Neural cell (in vitro differentiated cells): ENCODE data around the gene CFAP100.

Experiments
- EP300 ChIP-seq: fragments of 450-650 bp; conservative IDR thresholded peaks from 2 replicates; pipeline ENCODE4 v1.6.1; 2014; ENCODE audit warnings: antibody characterized with exemption, mild to moderate bottlenecking, moderate library complexity; ENCODE audit not compliant: poor library complexity, severe bottlenecking
- EZH2 ChIP-seq: fragments of 200-600, 300-800 bp; shearing (Covaris generic), sonication (generic); IDR thresholded peaks from 2 replicates; pipeline ENCODE4 v1.6.1; 2014; ENCODE audit warnings: antibody characterized with exemption, low read length, borderline replicate concordance, mild to moderate bottlenecking; ENCODE audit not compliant: insufficient read depth, poor library complexity, severe bottlenecking
- POLR2AphosphoS5 ChIP-seq: IDR thresholded peaks from 2 replicates; pipeline ENCODE4 v1.6.1; 2012
- RAD21 ChIP-seq: fragments of 450-650 bp; conservative IDR thresholded peaks from 2 replicates; pipeline ENCODE4 v1.6.1; 2014; ENCODE audit warnings: antibody characterized with exemption, mild to moderate bottlenecking, moderate library complexity
- REST ChIP-seq: IDR thresholded peaks from 2 replicates; pipeline ENCODE4 v1.6.1; 2012; ENCODE audit warnings: borderline replicate concordance
- SMC3 ChIP-seq: fragments of 450-650 bp; conservative IDR thresholded peaks from 2 replicates; pipeline ENCODE4 v1.6.1; 2014; ENCODE audit warnings: antibody characterized with exemption, mild to moderate bottlenecking, moderate library complexity; ENCODE audit not compliant: poor library complexity
- TAF1 ChIP-seq: IDR thresholded peaks from 2 replicates; pipeline ENCODE4 v1.6.1; 2012; ENCODE audit warnings: low read depth
- TF ChIP-seq, protein P1 (sequence below): fragments of 450-650 bp; IDR thresholded peaks from 2 replicates; pipeline ENCODE4 v1.5.1; 2014; ENCODE audit warnings: antibody characterized with exemption, mild to moderate bottlenecking, moderate library complexity; ENCODE audit not compliant: poor library complexity, severe bottlenecking

DNA sequence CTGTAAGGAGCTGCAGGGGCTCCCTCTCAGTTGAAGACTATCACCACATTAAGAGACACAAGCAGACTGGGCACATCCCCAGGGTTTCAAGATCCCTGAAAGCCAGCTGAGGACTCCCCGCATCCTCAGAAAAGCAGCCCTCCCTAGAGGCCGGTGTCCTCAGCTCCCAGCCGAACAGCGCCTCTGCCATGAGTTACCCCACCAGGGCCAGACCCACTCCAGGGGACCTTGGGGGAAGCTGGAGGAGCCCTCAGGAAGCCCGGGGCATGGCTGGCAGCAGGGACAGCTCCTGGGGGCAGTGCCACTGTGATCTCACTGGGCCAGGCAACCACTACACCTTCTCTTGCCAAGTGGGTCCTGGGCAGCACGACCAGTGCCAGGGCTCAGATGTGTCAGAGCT is 45.6 kb upstream of the CFAP100 start:
- TF ChIP-seq POLR2AphosphoS5, result no peak
- TF ChIP-seq, protein P1, sequence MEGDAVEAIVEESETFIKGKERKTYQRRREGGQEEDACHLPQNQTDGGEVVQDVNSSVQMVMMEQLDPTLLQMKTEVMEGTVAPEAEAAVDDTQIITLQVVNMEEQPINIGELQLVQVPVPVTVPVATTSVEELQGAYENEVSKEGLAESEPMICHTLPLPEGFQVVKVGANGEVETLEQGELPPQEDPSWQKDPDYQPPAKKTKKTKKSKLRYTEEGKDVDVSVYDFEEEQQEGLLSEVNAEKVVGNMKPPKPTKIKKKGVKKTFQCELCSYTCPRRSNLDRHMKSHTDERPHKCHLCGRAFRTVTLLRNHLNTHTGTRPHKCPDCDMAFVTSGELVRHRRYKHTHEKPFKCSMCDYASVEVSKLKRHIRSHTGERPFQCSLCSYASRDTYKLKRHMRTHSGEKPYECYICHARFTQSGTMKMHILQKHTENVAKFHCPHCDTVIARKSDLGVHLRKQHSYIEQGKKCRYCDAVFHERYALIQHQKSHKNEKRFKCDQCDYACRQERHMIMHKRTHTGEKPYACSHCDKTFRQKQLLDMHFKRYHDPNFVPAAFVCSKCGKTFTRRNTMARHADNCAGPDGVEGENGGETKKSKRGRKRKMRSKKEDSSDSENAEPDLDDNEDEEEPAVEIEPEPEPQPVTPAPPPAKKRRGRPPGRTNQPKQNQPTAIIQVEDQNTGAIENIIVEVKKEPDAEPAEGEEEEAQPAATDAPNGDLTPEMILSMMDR, result no peak
- no peak for TF ChIP-seq REST
- TF ChIP-seq RAD21, result no peak
- no peak for TF ChIP-seq TAF1
- TF ChIP-seq EP300, result no peak
- no peak for TF ChIP-seq EZH2
- TF ChIP-seq SMC3, result no peak
